ENCODE results near the gene LPCAT1.

GRCh38 chr5:1471240-1471853 lies 52.4 kb downstream of the LPCAT1 start:
- TF ChIP-seq EZH2 (IDR thresholded peaks at IDR 0.05) (no peak), FOXP2 (optimal IDR thresholded peaks at IDR 0.05; ENCODE audit: control extremely low read depth, extremely low read length, insufficient read depth) (no peak), POLR2AphosphoS5 (IDR thresholded peaks at IDR 0.05; ENCODE audit: borderline replicate concordance, low read depth, low read length) (no peak)

Measured in SK-N-MC (cell line).